Measurements from ENCODE around the gene CACTIN. TPM values are rescaled to one million over a fixed set of nuclear protein-coding genes. Genes with fewer than 3 reads are reported as not detected.
A peak's percentile ranks its signal among the peaks of the same experiment; 100 is the strongest.

CACTIN gene
- total and polyA plus RNA-seq, 2 of the 8 experiments (the other 6 are each of a cell fraction or from before 2014, with no cell fraction given), result 25.8 to 29.9 TPM

DNA sequence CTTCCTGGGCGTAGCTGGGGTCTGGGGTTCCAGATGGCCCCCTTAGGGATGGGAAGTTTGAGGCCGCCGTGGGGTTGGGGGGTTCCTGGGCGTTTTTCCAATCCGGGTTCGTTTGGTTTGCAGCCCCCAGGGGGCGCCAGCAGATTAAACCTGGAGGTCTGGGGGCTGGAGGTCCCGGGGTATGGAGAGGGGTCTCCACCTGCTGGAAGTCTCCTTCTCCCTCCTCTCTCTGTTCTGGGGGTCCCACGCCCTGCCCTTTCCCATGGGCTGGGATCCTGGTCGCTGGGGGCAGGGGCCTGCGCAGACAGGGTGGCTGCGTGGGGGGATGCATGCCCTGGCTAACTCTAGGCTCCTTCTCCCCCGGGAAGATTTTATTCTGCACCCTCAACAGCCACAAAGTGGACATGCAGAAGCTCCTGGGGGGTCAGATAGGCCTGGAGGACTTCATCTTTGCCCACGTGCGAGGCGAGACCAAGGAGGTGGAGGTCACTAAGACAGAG, 40.4 kb downstream of the CACTIN start (continued):
- TF ChIP-seq BACH1 (IDR thresholded peaks at IDR 0.05; ENCODE audit: low read length) (no peak), TAF7 (optimal IDR thresholded peaks at IDR 0.05; ENCODE audit: borderline replicate concordance, low read depth, low read length) (no peak), EGR1 (IDR thresholded peaks at IDR 0.05; ENCODE audit: borderline replicate concordance, low read depth, low read length) (no peak), E2F6 (IDR thresholded peaks at IDR 0.05) (no peak), POU5F1 (IDR thresholded peaks at IDR 0.05; ENCODE audit: low read depth, low read length) (no peak), POLR2A (IDR thresholded peaks at IDR 0.05; ENCODE audit: control extremely low read depth in 1 of 2, low read depth in 2 of 2, low read length in 2 of 2) (no peak), RFX5 (IDR thresholded peaks at IDR 0.05; ENCODE audit: borderline replicate concordance, low read depth, low read length) (no peak), POLR2AphosphoS5 (IDR thresholded peaks at IDR 0.05; ENCODE audit: low read depth, low read length) (no peak), GABPA (IDR thresholded peaks at IDR 0.05; ENCODE audit: borderline replicate concordance, insufficient read depth, low read length) (peak; percentile 49; the same call in 1 of the 2 replicates), MAX (IDR thresholded peaks at IDR 0.05) (no peak)
